ENCODE measurements around the gene MARCHF7. TPM values are rescaled to one million over a fixed set of nuclear protein-coding genes. Genes with fewer than 3 reads are reported as not detected.

MARCHF7 gene
- total RNA-seq, 1 donor from 2014 or later, result 71.8 TPM

GRCh38 chr2:159725713-159726112, 13.4 kb downstream of the MARCHF7 start:
- H3K4me3 ChIP-seq, result no peak overlapping the region
- H3K9me3 ChIP-seq, result no peaks in the 10 kb centered on the region
- peaks cover 45% of the 10 kb centered on the region for H3K4me1 ChIP-seq
- DNase-seq (no peak), ATAC-seq (no peak)
- no peaks in the 10 kb centered on the region for H3K27me3 ChIP-seq (ENCODE audit: low read depth)
- no peak for TF ChIP-seq CTCF (IDR thresholded peaks at IDR 0.05)
- intact Hi-C loops (cut with DNase I), result no loop called here
- H3K36me3 ChIP-seq, result peaks cover 29% of the 10 kb centered on the region
- no peak overlapping the region for H3K27ac ChIP-seq

- ATAC-seq (no peak), DNase-seq (no peak)
- H3K27ac ChIP-seq, result no peak overlapping the region
- peaks cover 48% of the 10 kb centered on the region for H3K36me3 ChIP-seq
- no peak overlapping the region for H3K4me3 ChIP-seq
- H3K27me3 ChIP-seq (ENCODE audit: low read depth), result no peaks in the 10 kb centered on the region
- intact Hi-C loops (cut with DNase I), result no loop called here
- no peaks in the 10 kb centered on the region for H3K9me3 ChIP-seq
- no peak for TF ChIP-seq CTCF (IDR thresholded peaks at IDR 0.05)
- peaks cover 21% of the 10 kb centered on the region for H3K4me1 ChIP-seq
Measured at GRCh38 chr2:159728629-159729028, 16.3 kb downstream of the MARCHF7 start.

GRCh38 chr2:159735648-159736047, 23.3 kb downstream of the MARCHF7 start:
- DNase-seq (no peak), ATAC-seq (no peak)
- intact Hi-C loops (cut with DNase I), result no loop called here
- H3K27me3 ChIP-seq (ENCODE audit: low read depth), result no peaks in the 10 kb centered on the region
- peaks cover 95% of the 10 kb centered on the region for H3K36me3 ChIP-seq
- H3K9me3 ChIP-seq, result no peaks in the 10 kb centered on the region
- no peak overlapping the region for H3K4me3 ChIP-seq
- no peak for TF ChIP-seq CTCF (IDR thresholded peaks at IDR 0.05)
- no peak overlapping the region for H3K27ac ChIP-seq
- H3K4me1 ChIP-seq, result peaks cover 11% of the 10 kb centered on the region

- ATAC-seq (no peak), DNase-seq (no peak)
- peaks cover 11% of the 10 kb centered on the region for H3K4me1 ChIP-seq
- no peaks in the 10 kb centered on the region for H3K9me3 ChIP-seq
- H3K27ac ChIP-seq, result no peak overlapping the region
- peaks cover 91% of the 10 kb centered on the region for H3K36me3 ChIP-seq
- no peaks in the 10 kb centered on the region for H3K27me3 ChIP-seq (ENCODE audit: low read depth)
- no peak overlapping the region for H3K4me3 ChIP-seq
- intact Hi-C loops (cut with DNase I), result no loop called here
- no peak for TF ChIP-seq CTCF (IDR thresholded peaks at IDR 0.05)
Measured at GRCh38 chr2:159736048-159736447, 23.7 kb downstream of the MARCHF7 start.

GRCh38 chr2:159737292-159737916, 25.1 kb downstream of the MARCHF7 start:
- Histone ChIP-seq H3K27me3 (ENCODE audit: low read depth) (no peaks in the 10 kb centered on the region), H3K27ac (no peak overlapping the region), H3K4me1 (peaks cover 11% of the 10 kb centered on the region), H3K36me3 (peaks cover 79% of the 10 kb centered on the region), H3K9me3 (no peaks in the 10 kb centered on the region), H3K4me3 (no peak overlapping the region)
- intact Hi-C loops (cut with DNase I), result no loop called here
- no peak for DNase-seq
- ATAC-seq, result no peak
- TF ChIP-seq CTCF (IDR thresholded peaks at IDR 0.05), result no peak
